ENCODE results near the gene DCUN1D1.

Gene DCUN1D1

DNA sequence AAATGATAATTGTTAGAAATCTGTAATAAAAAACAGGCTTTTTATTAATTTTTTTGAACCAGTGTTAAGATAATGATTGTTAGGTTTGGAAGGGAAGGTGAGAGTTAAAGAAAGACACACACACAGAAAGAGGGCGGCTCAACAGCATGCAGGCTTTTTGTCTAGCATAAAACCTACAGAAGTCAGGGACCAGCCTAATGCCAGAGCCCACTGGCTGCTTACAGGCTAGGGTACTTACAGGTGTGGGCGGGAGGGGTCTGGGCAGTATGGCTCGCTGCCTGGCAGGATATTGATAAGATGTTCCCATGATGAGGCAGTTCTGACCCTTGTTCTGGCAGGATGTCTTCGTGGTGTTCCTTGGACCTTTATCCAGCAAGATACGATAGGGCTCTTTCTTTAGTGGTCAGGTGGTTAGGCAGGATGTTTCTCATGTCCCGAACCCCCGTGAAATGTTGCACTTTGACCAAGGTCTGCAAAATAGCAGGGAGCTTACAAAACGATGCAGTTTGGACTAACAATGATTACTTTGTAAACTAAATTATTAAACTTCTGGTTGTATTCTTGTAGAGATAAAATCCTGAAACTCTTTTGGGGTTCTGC, 84.7 kb downstream of the DCUN1D1 start:
- TF ChIP-seq, protein P1, sequence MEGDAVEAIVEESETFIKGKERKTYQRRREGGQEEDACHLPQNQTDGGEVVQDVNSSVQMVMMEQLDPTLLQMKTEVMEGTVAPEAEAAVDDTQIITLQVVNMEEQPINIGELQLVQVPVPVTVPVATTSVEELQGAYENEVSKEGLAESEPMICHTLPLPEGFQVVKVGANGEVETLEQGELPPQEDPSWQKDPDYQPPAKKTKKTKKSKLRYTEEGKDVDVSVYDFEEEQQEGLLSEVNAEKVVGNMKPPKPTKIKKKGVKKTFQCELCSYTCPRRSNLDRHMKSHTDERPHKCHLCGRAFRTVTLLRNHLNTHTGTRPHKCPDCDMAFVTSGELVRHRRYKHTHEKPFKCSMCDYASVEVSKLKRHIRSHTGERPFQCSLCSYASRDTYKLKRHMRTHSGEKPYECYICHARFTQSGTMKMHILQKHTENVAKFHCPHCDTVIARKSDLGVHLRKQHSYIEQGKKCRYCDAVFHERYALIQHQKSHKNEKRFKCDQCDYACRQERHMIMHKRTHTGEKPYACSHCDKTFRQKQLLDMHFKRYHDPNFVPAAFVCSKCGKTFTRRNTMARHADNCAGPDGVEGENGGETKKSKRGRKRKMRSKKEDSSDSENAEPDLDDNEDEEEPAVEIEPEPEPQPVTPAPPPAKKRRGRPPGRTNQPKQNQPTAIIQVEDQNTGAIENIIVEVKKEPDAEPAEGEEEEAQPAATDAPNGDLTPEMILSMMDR (IDR thresholded peaks at IDR 0.05; ENCODE audit: control extremely low read depth, extremely low read depth, low read depth, missing control alignments) = no peak
- DNase-seq (ENCODE audit: extremely low spot score) = no peak
- POLR2A ChIA-PET = no interaction called here
- CTCF ChIA-PET = interaction anchor here (0.7 kb wide), 1 partner anchor 133 kb away, joined by 3 read pairs; no protein-coding TSS in a partner anchor

- POLR2A ChIA-PET = no interaction called here
- CTCF ChIA-PET = interaction anchor here (1.1 kb wide), 2 partner anchors 10 to 16 kb away, joined by 3 read pairs; no protein-coding TSS in a partner anchor
- TF ChIP-seq, protein P1 (IDR thresholded peaks at IDR 0.05; ENCODE audit: control extremely low read depth, extremely low read depth, low read depth, missing control alignments) = no peak
Measured at GRCh38 chr3:182892226-182892625, 88.1 kb downstream of the DCUN1D1 start.

GRCh38 chr3:182891364-182891763, 89.0 kb downstream of the DCUN1D1 start:
- POLR2A ChIA-PET = no interaction called here
- TF ChIP-seq, protein P1 (IDR thresholded peaks at IDR 0.05; ENCODE audit: control extremely low read depth, extremely low read depth, low read depth, missing control alignments) = no peak

More at GRCh38 chr3:182892226-182892625, 88.1 kb downstream of the DCUN1D1 start:
- no peak for DNase-seq (ENCODE audit: extremely low spot score)

DNA sequence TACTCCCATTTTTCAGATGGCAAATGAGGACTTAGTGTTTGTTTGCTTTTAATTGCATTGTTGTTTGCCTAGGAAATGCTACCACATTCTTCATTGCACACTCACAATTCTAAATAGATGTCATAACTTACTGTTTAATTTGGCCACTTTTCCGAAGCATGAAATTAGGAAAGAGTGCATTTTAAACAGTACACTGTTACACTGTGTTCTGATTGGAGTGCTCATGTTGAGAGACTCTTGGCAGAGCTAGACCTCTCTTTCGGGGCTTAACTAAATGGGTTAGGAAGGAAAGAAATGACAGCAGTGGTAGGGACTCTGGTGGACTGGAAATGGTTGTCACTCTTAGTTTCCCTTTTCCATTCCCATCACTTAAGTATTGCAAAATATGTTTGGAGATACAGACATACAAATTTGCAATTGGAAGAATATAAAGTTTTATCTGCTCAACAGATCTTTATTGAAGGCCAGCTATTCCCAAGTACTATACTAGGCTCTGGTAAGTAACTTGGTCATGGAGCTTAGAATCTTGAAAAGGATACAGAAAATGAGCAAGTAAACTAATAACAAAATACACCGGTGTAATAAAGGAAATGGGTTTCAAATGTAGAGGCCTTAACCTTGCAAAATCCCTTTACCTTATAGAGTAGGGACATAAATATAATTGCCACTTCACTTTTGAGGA, 90.2 kb downstream of the DCUN1D1 start:
- CTCF ChIA-PET = interaction anchor here (1.6 kb wide), 1 partner anchor 17 kb away, joined by 4 read pairs; no protein-coding TSS in a partner anchor
- POLR2A ChIA-PET = no interaction called here
- TF ChIP-seq, protein P1 (IDR thresholded peaks at IDR 0.05; ENCODE audit: control extremely low read depth, extremely low read depth, low read depth, missing control alignments) = no peak
- DNase-seq (ENCODE audit: extremely low spot score) = no peak

More at GRCh38 chr3:182891364-182891763, 89.0 kb downstream of the DCUN1D1 start:
- CTCF ChIA-PET = no interaction called here
- DNase-seq (ENCODE audit: extremely low spot score) = no peak
